ENCODE results near the gene OTOS. TPM values are rescaled to one million over a fixed set of nuclear protein-coding genes. Genes with fewer than 3 reads are reported as not detected.

OTOS gene
- total RNA-seq, 1 donor from 2014 or later, result not detected

GRCh38 chr2:240098349-240098748 lies 42.1 kb downstream of the OTOS start:
- ATAC-seq (no peak), DNase-seq (no peak)
- no peak overlapping the region for H3K4me3 ChIP-seq
- H3K27me3 ChIP-seq (ENCODE audit: low read depth), result peaks cover 38% of the 10 kb centered on the region
- intact Hi-C loops (cut with DNase I), result no loop called here
- H3K27ac ChIP-seq, result no peak overlapping the region
- TF ChIP-seq CTCF (IDR thresholded peaks at IDR 0.05), result no peak
- no peaks in the 10 kb centered on the region for H3K9me3 ChIP-seq
- H3K36me3 ChIP-seq, result no peaks in the 10 kb centered on the region
- no peaks in the 10 kb centered on the region for H3K4me1 ChIP-seq

- H3K4me3 ChIP-seq, result no peak overlapping the region
- DNase-seq (no peak), ATAC-seq (no peak)
- TF ChIP-seq CTCF (IDR thresholded peaks at IDR 0.05), result no peak
- H3K27me3 ChIP-seq (ENCODE audit: low read depth), result peaks cover 43% of the 10 kb centered on the region
- H3K27ac ChIP-seq, result no peak overlapping the region
- H3K9me3 ChIP-seq, result no peaks in the 10 kb centered on the region
- intact Hi-C loops (cut with DNase I), result no loop called here
- H3K4me1 ChIP-seq, result no peaks in the 10 kb centered on the region
- no peaks in the 10 kb centered on the region for H3K36me3 ChIP-seq
Measured at GRCh38 chr2:240095556-240096523, 44.6 kb downstream of the OTOS start.

GRCh38 chr2:240089306-240089705 lies 51.2 kb downstream of the OTOS start:
- intact Hi-C loops (cut with DNase I), result no loop called here
- H3K27me3 ChIP-seq (ENCODE audit: low read depth), result peaks cover 8% of the 10 kb centered on the region
- no peak for TF ChIP-seq CTCF (IDR thresholded peaks at IDR 0.05)
- no peak for DNase-seq
- no peaks in the 10 kb centered on the region for H3K9me3 ChIP-seq
- H3K27ac ChIP-seq, result no peak overlapping the region
- no peak for ATAC-seq
- no peak overlapping the region for H3K4me3 ChIP-seq
- H3K4me1 ChIP-seq, result no peaks in the 10 kb centered on the region
- no peaks in the 10 kb centered on the region for H3K36me3 ChIP-seq

Other genes with a start within 250 kb of the OTOS start
- 92.2 TPM for gene NDUFA10, start 115.3 kb downstream of the OTOS start, total RNA-seq
- not detected for gene OR6B2, start 110.2 kb downstream of the OTOS start, total RNA-seq
- not detected for gene OR6B3, start 87.1 kb downstream of the OTOS start, total RNA-seq
- 109 TPM for gene COPS9, start 4.4 kb downstream of the OTOS start, total RNA-seq

Measured in lower lobe of right lung (tissue), 2 donors.